Measurements from ENCODE around the gene PLSCR2.

Gene PLSCR2

DNA sequence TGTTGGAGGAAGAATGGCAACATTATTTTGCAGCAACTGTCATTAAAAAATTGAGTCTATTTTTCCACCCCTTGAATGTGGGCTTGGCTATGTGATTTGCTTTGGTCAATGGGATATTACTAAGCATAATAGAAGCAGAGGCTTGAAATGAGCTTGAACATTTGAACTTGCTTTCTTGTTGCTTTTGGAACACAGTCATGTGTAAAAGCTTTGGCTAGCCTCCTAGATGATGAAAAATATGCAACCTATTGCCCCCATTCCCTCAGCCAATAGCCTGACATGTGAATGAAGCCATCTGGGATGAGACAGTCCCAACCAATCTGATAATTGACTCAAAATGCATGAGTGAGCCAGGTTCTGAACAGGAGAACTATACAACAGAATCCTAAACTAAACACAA lies 78.4 kb downstream of the PLSCR2 start:
- no peak overlapping the region for H3K4me3 ChIP-seq (replicated peaks; ENCODE audit: insufficient read depth, low read length)
- H3K27me3 ChIP-seq (ENCODE audit: insufficient read depth, poor library complexity, severe bottlenecking): no peaks in the 10 kb centered on the region
- TF ChIP-seq SPI1 (IDR thresholded peaks at IDR 0.05; ENCODE audit: borderline replicate concordance, low read depth) (no peak), REST (IDR thresholded peaks at IDR 0.05; ENCODE audit: insufficient replicate concordance, low read depth) (no peak), POLR2AphosphoS5 (IDR thresholded peaks at IDR 0.05; ENCODE audit: low read depth) (no peak), GABPA (IDR thresholded peaks at IDR 0.05; ENCODE audit: low read depth) (no peak)
- TF ChIP-seq, protein P1, sequence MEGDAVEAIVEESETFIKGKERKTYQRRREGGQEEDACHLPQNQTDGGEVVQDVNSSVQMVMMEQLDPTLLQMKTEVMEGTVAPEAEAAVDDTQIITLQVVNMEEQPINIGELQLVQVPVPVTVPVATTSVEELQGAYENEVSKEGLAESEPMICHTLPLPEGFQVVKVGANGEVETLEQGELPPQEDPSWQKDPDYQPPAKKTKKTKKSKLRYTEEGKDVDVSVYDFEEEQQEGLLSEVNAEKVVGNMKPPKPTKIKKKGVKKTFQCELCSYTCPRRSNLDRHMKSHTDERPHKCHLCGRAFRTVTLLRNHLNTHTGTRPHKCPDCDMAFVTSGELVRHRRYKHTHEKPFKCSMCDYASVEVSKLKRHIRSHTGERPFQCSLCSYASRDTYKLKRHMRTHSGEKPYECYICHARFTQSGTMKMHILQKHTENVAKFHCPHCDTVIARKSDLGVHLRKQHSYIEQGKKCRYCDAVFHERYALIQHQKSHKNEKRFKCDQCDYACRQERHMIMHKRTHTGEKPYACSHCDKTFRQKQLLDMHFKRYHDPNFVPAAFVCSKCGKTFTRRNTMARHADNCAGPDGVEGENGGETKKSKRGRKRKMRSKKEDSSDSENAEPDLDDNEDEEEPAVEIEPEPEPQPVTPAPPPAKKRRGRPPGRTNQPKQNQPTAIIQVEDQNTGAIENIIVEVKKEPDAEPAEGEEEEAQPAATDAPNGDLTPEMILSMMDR (IDR thresholded peaks at IDR 0.05; ENCODE audit: insufficient read depth, low read length): no peak
- H3K27ac ChIP-seq (replicated peaks): no peak overlapping the region
- DNase-seq (ENCODE audit: low read depth in 1 of 2, low spot score in 1 of 2): no peak

- TF ChIP-seq SPI1 (IDR thresholded peaks at IDR 0.05; ENCODE audit: borderline replicate concordance, low read depth): no peak
- TF ChIP-seq, protein P1 (IDR thresholded peaks at IDR 0.05; ENCODE audit: insufficient read depth, low read length): no peak
- TF ChIP-seq POLR2AphosphoS5 (IDR thresholded peaks at IDR 0.05; ENCODE audit: low read depth): no peak
- TF ChIP-seq REST (IDR thresholded peaks at IDR 0.05; ENCODE audit: insufficient replicate concordance, low read depth): no peak
- no peak overlapping the region for H3K4me3 ChIP-seq (replicated peaks; ENCODE audit: insufficient read depth, low read length)
- no peak for DNase-seq (ENCODE audit: low read depth in 1 of 2, low spot score in 1 of 2)
- H3K27ac ChIP-seq (replicated peaks): no peak overlapping the region
- H3K27me3 ChIP-seq (ENCODE audit: insufficient read depth, poor library complexity, severe bottlenecking): no peaks in the 10 kb centered on the region
Measured at GRCh38 chr3:146390006-146390772, 79.2 kb downstream of the PLSCR2 start.

- DNase-seq (ENCODE audit: low read depth in 1 of 2, low spot score in 1 of 2): no peak
- TF ChIP-seq, protein P1 (IDR thresholded peaks at IDR 0.05; ENCODE audit: insufficient read depth, low read length): no peak
- TF ChIP-seq SPI1 (IDR thresholded peaks at IDR 0.05; ENCODE audit: borderline replicate concordance, low read depth): no peak
- no peak for TF ChIP-seq GABPA (IDR thresholded peaks at IDR 0.05; ENCODE audit: low read depth)
- TF ChIP-seq POLR2AphosphoS5 (IDR thresholded peaks at IDR 0.05; ENCODE audit: low read depth): no peak
- TF ChIP-seq REST (IDR thresholded peaks at IDR 0.05; ENCODE audit: insufficient replicate concordance, low read depth): no peak
- Histone ChIP-seq H3K27me3 (ENCODE audit: insufficient read depth, poor library complexity, severe bottlenecking) (no peaks in the 10 kb centered on the region), H3K27ac (replicated peaks) (no peak overlapping the region), H3K4me3 (replicated peaks; ENCODE audit: insufficient read depth, low read length) (no peak overlapping the region)
Measured at GRCh38 chr3:146387566-146387965, 81.8 kb downstream of the PLSCR2 start.

Data from HL-60 (cell line).